ES-I3 (cell line): ENCODE measurements around the gene RSPH1.

Source experiments
- H3K36me3 ChIP-seq: 2 replicates; pipeline ENCODE4 v1.6.1; 2013; ENCODE audit warnings: mild to moderate bottlenecking, low read length, control low read depth, moderate library complexity; ENCODE audit not compliant: insufficient read depth
- H3K4me1 ChIP-seq: 2 replicates; pipeline ENCODE4 v1.6.1; 2013; ENCODE audit warnings: mild to moderate bottlenecking, control low read depth, low read length; ENCODE audit not compliant: insufficient read depth
- H3K9ac ChIP-seq: 2 replicates; pipeline ENCODE4 v1.6.1; 2013; ENCODE audit warnings: low read depth, mild to moderate bottlenecking, low read length, moderate library complexity
- H3K9me3 ChIP-seq: 2 replicates; pipeline ENCODE4 v1.6.1; 2013; ENCODE audit warnings: mild to moderate bottlenecking, low read length, moderate library complexity; ENCODE audit not compliant: control insufficient read depth, insufficient read depth

RSPH1 gene

DNA sequence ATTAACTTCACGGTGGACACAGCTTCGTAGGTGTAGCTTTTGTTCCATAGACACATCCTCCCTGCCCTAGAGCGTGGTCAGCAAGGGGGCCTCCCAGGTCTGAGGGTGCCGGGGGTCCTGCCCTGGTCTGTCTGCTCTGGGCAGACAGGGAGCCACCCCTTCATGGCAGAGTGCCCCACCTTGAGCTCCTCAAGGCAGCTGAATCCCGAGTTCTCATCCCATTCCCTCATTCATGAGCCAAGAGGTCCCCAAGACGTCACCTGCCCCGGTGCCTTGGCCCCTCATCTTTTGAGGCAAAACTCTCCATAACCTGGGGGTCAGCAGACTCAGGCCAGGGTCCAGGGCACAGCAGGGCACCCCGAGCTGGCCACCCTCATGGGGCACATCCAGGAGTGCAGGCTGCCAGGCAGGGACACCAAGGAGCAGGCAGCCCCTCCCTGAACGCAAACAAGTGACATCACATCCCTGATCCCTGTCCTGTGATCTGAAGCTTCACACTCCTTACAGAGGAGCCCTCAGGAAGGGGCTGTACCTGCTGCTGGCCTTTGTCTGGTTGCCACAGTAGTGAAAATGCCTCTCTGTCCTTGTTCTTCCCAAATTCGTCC lies 69.0 kb downstream of the RSPH1 start:
- Histone ChIP-seq H3K36me3 (no peaks in the 10 kb centered on the region), H3K4me1 (no peaks in the 10 kb centered on the region), H3K9ac (no peak overlapping the region), H3K9me3 (no peaks in the 10 kb centered on the region)

DNA sequence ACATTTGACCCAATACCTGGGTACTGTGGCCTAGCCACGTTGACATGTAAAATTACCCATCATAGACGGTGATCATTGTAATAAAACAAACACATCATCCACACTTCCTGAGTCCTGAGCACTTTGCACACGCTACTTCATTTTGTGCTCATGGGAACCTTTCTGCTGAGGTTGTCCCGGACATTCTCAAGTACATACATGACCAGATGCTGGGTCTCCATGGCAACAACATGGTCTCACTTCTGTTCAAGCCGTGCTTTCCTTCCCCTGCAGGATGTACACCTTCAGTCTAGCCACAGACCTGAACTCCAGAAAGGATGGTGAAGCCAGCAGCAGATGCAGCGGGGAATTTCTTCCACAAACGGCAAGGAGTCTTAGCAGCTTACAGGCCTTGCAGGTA lies 69.6 kb downstream of the RSPH1 start:
- Histone ChIP-seq H3K9ac (no peak overlapping the region), H3K4me1 (no peaks in the 10 kb centered on the region), H3K36me3 (no peaks in the 10 kb centered on the region), H3K9me3 (no peaks in the 10 kb centered on the region)

DNA sequence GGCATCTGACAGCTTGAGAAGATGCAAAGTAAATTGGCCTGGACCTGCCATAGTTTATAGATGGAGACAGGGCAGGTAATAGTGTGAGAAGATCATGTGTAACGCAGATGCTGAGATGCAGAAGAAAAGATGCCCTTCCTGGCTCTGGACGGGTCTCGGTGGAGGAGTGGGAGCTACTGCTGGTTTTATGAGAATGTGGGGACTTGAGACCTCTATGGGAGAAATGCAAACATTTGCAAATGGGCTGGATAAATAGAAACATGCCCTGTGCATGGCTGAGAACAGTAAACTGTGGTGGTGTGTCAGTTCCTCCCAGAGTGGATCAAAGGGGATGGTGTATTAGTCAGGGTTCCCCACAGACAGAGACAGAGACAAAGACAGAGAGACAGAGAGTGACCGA lies 70.4 kb downstream of the RSPH1 start:
- Histone ChIP-seq H3K4me1 (no peaks in the 10 kb centered on the region), H3K9me3 (no peaks in the 10 kb centered on the region), H3K9ac (no peak overlapping the region), H3K36me3 (no peaks in the 10 kb centered on the region)

DNA sequence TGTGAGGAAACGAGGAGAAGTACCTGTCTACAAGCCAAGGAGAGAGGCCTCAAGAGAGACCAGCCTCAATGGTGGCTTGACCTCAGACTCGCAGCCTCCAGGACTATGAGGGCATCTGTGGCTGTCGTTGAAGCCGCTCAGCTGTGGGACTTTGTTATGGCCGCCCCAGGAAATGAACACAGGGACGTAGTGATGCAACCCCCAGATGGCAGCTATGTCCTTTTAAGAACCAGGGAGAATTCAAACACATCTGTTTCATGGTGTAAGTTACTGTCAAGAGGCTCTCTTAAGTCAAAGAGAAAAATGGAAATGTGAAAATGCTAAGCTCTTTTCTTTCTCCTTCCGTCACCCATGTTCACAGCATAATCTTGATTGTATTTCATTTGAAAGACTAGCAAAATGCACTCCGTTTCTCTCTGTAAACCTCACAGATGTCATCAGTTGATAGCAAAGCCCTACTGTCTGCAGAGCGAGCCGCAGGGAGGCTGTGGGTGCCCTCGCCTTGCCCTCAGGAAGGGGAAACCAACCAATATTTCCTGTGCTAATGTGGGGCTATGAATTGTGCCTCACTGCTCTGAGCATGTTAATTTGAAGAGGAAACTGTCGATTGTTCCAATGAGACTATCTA lies 71.0 kb downstream of the RSPH1 start:
- Histone ChIP-seq H3K36me3 (no peaks in the 10 kb centered on the region), H3K9ac (no peak overlapping the region), H3K9me3 (no peaks in the 10 kb centered on the region), H3K4me1 (no peaks in the 10 kb centered on the region)

DNA sequence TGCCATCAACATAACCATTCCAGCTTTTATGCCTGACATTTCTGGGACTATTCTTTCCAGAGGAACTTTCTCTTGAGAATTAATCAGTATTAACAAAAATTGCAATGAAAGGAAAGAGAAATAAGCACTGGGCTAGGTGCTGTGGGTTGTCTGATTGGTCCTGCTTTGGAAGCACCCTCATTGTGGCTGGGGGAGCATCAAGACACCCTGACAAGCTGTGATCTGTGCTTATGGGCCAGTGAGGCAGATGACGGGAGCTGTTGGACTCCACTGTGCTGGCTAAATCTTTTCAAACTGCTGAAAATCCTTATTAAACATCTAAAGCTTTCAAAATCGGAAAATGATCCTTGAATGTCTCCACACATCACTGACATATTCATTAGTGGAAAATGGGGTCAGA lies 72.3 kb downstream of the RSPH1 start:
- H3K36me3 ChIP-seq, result no peaks in the 10 kb centered on the region
- H3K9ac ChIP-seq, result no peak overlapping the region
- H3K4me1 ChIP-seq, result no peaks in the 10 kb centered on the region
- 0 out of 2 replicates have a peak, but pooled peaks cover 4% of the 10 kb centered on the region for H3K9me3 ChIP-seq

DNA sequence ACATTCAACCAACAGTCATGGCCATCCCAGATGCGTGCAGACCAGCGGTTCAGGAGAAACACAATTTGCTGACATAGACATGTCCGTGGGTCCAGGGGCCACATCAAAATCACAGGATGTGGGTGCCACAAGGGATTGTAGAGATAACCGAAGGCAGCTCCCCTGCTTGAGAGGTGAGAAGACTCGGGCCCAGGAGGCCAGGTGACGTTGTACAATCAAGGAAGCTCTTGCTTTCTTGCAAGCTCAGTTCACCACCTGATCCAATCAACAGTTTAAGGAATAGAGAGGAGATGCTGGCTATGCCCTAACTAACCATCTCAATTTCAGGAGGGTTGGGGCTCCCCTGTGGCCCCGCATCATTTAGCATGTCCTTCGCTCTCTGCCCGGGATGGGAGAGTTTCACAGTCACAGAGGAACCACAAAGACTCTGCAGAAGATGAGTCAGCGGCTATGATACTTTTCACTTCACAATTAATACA lies 72.8 kb downstream of the RSPH1 start:
- Histone ChIP-seq H3K36me3 (no peaks in the 10 kb centered on the region), H3K9me3 (0 out of 2 replicates have a peak, but pooled peaks cover 4% of the 10 kb centered on the region), H3K9ac (no peak overlapping the region), H3K4me1 (no peaks in the 10 kb centered on the region)
